ENCODE data around the gene CXCL10.
"Not testable (repeated sequence)": the region's sequence is repeated elsewhere in the genome, so short reads cannot be mapped to it uniquely, and the experiment has no call there.

The CXCL10 gene

GRCh38 chr4:76028350-76028765, 5.1 kb upstream of the CXCL10 start:
- no peak for DNase-seq (ENCODE audit: low read depth in 2 of 2)

DNA sequence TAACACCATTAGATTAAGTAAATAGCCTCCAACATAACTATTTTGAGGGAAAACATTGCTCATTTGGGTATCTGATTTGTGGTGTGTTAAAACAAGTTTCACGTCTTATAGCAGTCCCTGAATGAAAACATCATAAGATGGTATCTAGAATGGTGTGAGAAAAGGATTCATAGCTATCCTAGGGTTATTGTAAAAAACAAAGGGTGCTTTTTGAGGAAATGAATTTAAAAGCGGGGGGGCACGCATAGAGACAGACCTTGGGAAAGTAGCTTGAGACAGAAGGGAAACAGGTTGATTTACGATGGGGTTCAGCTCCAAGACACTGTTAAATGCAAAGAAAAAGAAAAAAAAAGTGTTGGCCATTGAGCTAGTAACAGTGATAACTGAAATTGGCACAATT, 768 bp upstream of the CXCL10 start:
- DNase-seq (ENCODE audit: low read depth in 2 of 2): no peak

GRCh38 chr4:76022677-76023076, 620 bp downstream of the CXCL10 start:
- DNase-seq (ENCODE audit: low read depth in 2 of 2): no peak

DNA sequence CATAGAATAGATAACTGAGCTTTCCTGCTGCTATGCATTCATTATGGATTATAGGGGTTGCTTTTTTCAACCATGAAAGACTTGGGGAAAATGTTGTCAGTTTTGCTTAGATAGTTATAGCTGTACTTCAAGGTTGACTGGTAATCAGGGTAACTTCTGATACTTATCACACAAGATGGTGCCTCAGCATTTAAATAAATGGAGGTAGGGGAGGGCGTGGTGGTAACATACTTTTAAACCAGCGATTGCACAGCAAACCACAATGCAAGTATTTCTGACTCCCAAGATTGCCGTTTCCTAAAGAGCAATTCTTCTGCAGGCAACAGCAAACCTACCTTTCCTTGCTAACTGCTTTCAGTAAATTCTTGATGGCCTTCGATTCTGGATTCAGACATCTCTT, 1.3 kb downstream of the CXCL10 start:
- no peak for DNase-seq (ENCODE audit: low read depth in 2 of 2)

- no peak for DNase-seq (ENCODE audit: low read depth in 2 of 2)
Measured at GRCh38 chr4:76017056-76017686, 6.1 kb downstream of the CXCL10 start.

GRCh38 chr4:76016393-76016792, 6.9 kb downstream of the CXCL10 start:
- no peak for DNase-seq (ENCODE audit: low read depth in 2 of 2)

DNA sequence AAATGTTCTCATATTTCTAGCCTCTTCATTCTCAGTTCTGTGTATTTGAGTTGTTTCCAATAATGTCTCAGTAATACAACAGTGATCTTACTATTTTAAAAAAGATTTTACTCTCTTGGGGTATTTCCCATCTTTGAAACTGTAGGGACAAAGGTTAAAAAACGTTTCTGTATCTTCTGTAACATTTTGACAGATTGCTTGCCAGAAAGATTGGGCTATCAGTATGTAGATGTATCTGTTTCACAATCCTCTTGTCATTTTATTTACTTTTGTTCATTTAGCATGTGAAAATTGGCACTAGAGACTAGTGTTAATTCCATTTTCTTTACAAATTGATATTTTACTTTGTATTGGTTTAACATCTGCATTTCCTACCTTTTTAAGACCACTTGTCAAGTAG, 9.8 kb downstream of the CXCL10 start:
- no peak for DNase-seq (ENCODE audit: low read depth in 2 of 2)

DNA sequence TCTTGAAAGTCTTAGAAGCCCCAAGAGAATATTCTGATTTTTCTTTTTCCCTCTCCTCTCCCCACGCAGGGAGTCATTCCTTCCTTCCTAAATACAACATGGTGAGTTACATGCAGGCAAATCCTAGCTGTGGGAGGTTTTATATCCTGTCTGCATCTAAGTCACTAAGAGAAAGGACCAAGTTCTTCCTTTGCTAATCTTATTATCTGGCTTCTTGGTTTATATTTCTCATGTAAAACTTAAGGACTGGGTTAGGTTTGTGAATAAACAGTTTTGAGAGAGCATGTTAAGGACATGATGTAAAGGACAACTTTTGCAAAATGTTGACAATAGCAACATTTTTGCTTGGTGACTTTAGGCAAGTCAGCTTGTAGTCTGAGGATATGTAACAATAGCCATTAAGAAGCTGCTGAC, 10.9 kb downstream of the CXCL10 start:
- DNase-seq (ENCODE audit: low read depth in 2 of 2): no peak

- peak; percentile 55 to 66 for DNase-seq (ENCODE audit: low read depth in 2 of 2)
Measured at GRCh38 chr4:76011700-76012387, 11.5 kb downstream of the CXCL10 start.

DNA sequence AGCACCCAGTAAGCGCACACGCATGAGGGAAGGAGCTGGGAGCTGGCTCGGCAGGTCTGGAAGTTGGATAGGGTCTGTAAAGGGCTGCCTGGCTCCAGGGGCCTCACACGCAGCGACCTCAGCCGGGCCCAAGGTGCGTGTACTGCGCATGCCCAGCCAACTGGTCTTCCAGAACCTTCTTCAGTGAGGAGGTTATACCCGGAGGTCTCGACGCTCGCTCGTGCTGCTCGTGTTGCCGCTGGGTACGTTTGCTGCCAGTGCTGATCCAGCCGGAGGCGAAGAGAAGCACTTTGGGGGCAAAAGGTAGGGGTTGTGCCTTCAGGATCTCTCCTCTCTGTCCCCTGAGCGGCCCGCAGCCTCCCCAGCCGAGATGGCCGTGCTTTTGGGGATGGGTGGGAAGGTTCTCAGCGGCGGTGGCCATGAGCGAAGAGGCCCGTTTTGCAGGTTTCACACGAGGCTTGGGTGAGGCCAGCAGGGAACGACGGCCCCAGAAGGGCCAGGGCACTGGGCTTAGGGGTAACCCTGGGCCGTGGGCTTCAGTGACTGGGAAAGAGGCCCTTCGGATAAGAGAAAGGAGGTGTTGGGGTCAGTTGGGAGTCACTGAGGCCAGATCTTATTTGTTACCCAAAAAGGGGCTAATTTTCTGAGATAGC, 12.2 kb downstream of the CXCL10 start:
- no peak for DNase-seq (ENCODE audit: low read depth in 2 of 2)

DNA sequence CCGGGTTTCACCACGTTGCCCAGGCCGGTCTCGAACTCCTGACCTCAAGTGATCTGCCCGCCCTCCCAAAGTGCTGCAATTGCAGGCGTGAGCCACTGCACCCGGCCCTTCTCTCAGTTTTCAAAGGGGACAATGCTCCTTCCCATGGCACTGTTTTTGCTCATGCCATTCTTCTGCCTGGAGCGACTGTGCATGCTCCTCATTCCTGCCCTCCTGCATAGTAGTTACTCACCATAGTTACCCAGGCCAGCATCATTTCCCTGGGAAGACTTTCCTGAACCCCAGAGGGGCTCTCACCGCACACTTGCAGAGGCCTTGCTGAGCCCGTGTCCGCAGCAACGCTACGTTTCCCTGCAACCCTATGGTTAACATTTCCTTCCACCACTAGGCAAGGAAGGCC, 12.7 kb downstream of the CXCL10 start:
- DNase-seq (ENCODE audit: low read depth in 2 of 2): no peak

DNA sequence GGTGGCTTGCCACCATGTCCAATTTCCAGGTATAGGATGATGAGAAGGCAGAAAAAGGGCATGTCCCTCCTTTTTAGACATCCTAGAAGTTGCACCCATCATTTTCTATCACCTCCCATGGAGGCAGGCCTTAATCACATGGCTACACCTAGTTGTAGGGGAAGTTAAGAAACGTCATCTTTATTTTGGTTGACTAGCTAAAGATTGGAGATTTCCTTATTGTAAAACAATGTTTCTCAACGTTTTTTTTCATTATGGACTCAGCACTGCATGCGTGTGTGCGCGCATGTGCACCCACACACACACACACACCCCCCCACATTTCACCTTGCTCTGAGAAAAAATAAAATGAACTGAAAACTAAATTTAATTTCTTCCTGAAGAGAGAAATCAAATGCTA, 14.0 kb downstream of the CXCL10 start:
- no peak for DNase-seq (ENCODE audit: low read depth in 2 of 2)

- DNase-seq (ENCODE audit: low read depth in 2 of 2): no peak
Measured at GRCh38 chr4:76007089-76007862, 16.0 kb downstream of the CXCL10 start, which contains the start of gene CXCL9. Gene CXCL9, minus strand, starts transcription at chr4:76007509. Its CDS starts 60 bp downstream, at chr4:76007449.

GRCh38 chr4:76003620-76004019, 19.7 kb downstream of the CXCL10 start:
- no peak for DNase-seq (ENCODE audit: low read depth in 2 of 2)

DNA sequence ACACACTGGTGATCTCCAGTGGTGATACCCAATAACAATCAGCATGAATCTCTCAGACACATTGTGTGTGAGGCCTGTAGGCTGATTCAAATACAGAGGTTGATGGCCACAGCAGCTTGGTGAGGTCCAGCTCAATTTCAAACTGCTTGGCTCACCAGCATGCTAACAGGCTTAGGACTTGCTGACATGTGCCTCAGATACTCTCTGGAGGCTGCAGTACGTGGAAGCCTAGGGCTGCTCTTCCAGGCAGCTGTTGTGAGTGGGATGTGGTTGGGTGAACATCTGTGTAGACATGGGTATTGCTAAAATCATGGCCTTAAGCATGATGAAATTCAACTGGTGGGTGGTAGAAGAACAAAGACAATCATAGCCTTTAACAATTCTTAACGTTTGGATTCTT, 20.3 kb downstream of the CXCL10 start:
- DNase-seq (ENCODE audit: low read depth in 2 of 2): no peak

- no peak for DNase-seq (ENCODE audit: low read depth in 2 of 2)
Measured at GRCh38 chr4:76002176-76002575, 21.1 kb downstream of the CXCL10 start.

GRCh38 chr4:76001700-76002099, 21.6 kb downstream of the CXCL10 start:
- DNase-seq (ENCODE audit: low read depth in 2 of 2): no peak

- no peak for DNase-seq (ENCODE audit: low read depth in 2 of 2)
Measured at GRCh38 chr4:76000279-76000678, 23.0 kb downstream of the CXCL10 start.

- not testable (repeated sequence) for DNase-seq (ENCODE audit: low read depth in 2 of 2)
Measured at GRCh38 chr4:75998525-75999147, 24.7 kb downstream of the CXCL10 start.

- no peak for DNase-seq (ENCODE audit: low read depth in 2 of 2)
Measured at GRCh38 chr4:75997946-75998345, 25.4 kb downstream of the CXCL10 start.

DNA sequence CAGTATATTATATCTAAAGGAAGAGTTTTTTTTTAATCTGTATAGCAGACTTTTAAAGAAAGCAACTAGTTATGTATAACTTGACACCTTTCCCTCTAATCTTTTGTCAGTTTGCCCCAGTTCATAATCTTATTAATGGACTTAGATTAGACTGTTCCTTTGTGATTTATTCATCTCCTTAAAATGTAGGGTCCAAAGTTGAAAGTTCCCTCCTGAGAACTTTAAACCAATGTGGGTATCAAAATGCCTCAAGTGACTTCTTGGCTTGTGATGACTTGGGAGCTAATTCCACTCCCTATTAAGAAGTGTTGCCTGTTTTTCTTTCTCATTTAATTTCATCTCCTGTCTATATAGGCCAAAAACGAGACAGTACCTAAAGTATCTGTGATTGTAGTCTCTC, 26.2 kb downstream of the CXCL10 start:
- no peak for DNase-seq (ENCODE audit: low read depth in 2 of 2)

- peak in 1 of 2 experiments; percentile 19 for DNase-seq (ENCODE audit: low read depth in 2 of 2)
Measured at GRCh38 chr4:75995727-75996126, 27.6 kb downstream of the CXCL10 start.

All from fibroblast of skin of left biceps (primary cell).